Upper lobe of left lung (tissue), 6 donors: Measurements from ENCODE around the gene CA4. TPM values are rescaled to one million over a fixed set of nuclear protein-coding genes. Genes with fewer than 3 reads are reported as not detected.

ENCODE experiments used
- ATAC-seq, 2 donors: fragments of 200-7000 bp; cut with Tn5 transposase; one replicate each; pipeline ENCODE4 v1.9.1; 2022; ENCODE audit warnings: mild to moderate bottlenecking in 2 of 2, moderate library complexity in 2 of 2; ENCODE audit not compliant: low FRiP score in 2 of 2
- DNase-seq, 2 donors: peaks; one replicate each; pipeline ENCODE4 v3.0.0-alpha.2; 2019 to 2020
- H3K27ac ChIP-seq, 4 donors: fragments of 200-600 bp; sonication (generic); one replicate each; pipeline ENCODE4 v1.5.1; 2016 to 2019
- H3K27me3 ChIP-seq, 4 donors: fragments of 200-600 bp; sonication (generic); one replicate each; pipeline ENCODE4 v1.5.1; 2017 to 2019
- H3K36me3 ChIP-seq, 4 donors: fragments of 200-600 bp; sonication (generic); one replicate each; pipeline ENCODE4 v1.5.1; 2016 to 2019
- H3K4me1 ChIP-seq, 4 donors: fragments of 200-600 bp; sonication (generic); one replicate each; pipeline ENCODE4 v1.5.1; 2018 to 2019
- H3K4me3 ChIP-seq, 4 donors: fragments of 200-600 bp; sonication (generic); one replicate each; pipeline ENCODE4 v1.5.1; 2017 to 2019; ENCODE audit warnings: mild to moderate bottlenecking in 2 of 4, moderate library complexity in 1 of 4
- H3K9me3 ChIP-seq, 4 donors: fragments of 200-600 bp; sonication (generic); one replicate each; pipeline ENCODE4 v1.5.1; 2018 to 2019
- CTCF ChIP-seq, 6 experiments: fragments of 450-650 bp in 4 of 6; fragments of 200-600 bp in 2 of 6; sonication (generic) in 2 of 6; IDR thresholded peaks; one replicate each; pipeline ENCODE4 v1.5.1; 2016 to 2019; ENCODE audit warnings: antibody characterized with exemption in 6 of 6
- EP300 ChIP-seq, 4 donors: sonication (generic); formaldehyde crosslinking; IDR thresholded peaks; one replicate each; pipeline ENCODE4 v1.5.1; 2017; ENCODE audit warnings: antibody characterized with exemption in 4 of 4, control low read depth in 2 of 4
- POLR2A ChIP-seq, 4 donors: fragments of 450-650 bp; IDR thresholded peaks; one replicate each; pipeline ENCODE4 v1.5.1; 2016 to 2017; ENCODE audit warnings: antibody characterized with exemption in 4 of 4, mild to moderate bottlenecking in 2 of 4
- POLR2AphosphoS5 ChIP-seq, 2 donors: sonication (generic); formaldehyde crosslinking; IDR thresholded peaks; one replicate each; pipeline ENCODE4 v1.5.1; 2017; ENCODE audit warnings: antibody characterized with exemption in 2 of 2
- WGBS, 2 donors: methylation state at CpG; one replicate each; pipeline ENCODE4 v1.1.5; 2017 to 2018; 5-methylcytosine and 5-hydroxymethylcytosine counted together
- total RNA-seq, 6 donors: library from RNA; depleted of rRNA in 4 of 6; stranded (reverse); fragments of >200 nt in 4 of 6; gene quantifications; one replicate each; pipeline versions ENCODE4 v1.1.0 to v1.2.1, GENCODE V29; 2016 to 2021
- donor health status: DM: no; HTN: no; CAD: no; lungs with moderate emphysema.
- donor health status: DM: no; HTN: yes; CAD: no; lungs with severe emphysema.

The CA4 gene
- total RNA-seq, 6 donors from 2014 or later = 7.3 to 102 (median 45.5) TPM

- H3K36me3 ChIP-seq = peaks cover 0 to 6% (median 0%) of the 10 kb centered on the region in 4 donors
- ATAC-seq (peak in 1 of 2 donors; percentile 70), DNase-seq (no peak)
- H3K9me3 ChIP-seq = no peaks in the 10 kb centered on the region
- H3K27ac ChIP-seq = peak overlapping the region; percentile 23 to 87 (median 56)
- WGBS, 2 donors = 56 to 60% methylated on average over 9 to 12 of the region's 12 CpGs
- peaks cover 0 to 15% (median 11%) of the 10 kb centered on the region in 4 donors for H3K27me3 ChIP-seq
- no peak for TF ChIP-seq POLR2AphosphoS5 (IDR thresholded peaks at IDR 0.05)
- no peak for TF ChIP-seq CTCF (IDR thresholded peaks at IDR 0.05)
- no peak for TF ChIP-seq EP300 (IDR thresholded peaks at IDR 0.05)
- no peak for TF ChIP-seq POLR2A (IDR thresholded peaks at IDR 0.05)
- H3K4me1 ChIP-seq = peaks cover 20 to 59% (median 35%) of the 10 kb centered on the region in 4 donors
- H3K4me3 ChIP-seq = peak overlapping the region in 1 of 4 donors; percentile 0
Measured at GRCh38 chr17:60153606-60154390, 4.0 kb downstream of the CA4 start.

GRCh38 chr17:60154616-60155426 lies 5.0 kb downstream of the CA4 start:
- ATAC-seq (peak in 1 of 2 donors; percentile 81), DNase-seq (no peak)
- TF ChIP-seq POLR2AphosphoS5 (IDR thresholded peaks at IDR 0.05) (peak in 1 of 2 donors; percentile 47), EP300 (IDR thresholded peaks at IDR 0.05) (no peak), CTCF (IDR thresholded peaks at IDR 0.05) (no peak), POLR2A (IDR thresholded peaks at IDR 0.05) (no peak)
- 60% methylated on average over 9 to 14 of the region's 14 CpGs for WGBS, 2 donors
- Histone ChIP-seq H3K27ac (peak overlapping the region; percentile 16 to 87 (median 56)), H3K4me1 (peaks cover 13 to 52% (median 31%) of the 10 kb centered on the region in 4 donors), H3K27me3 (peaks cover 0 to 9% (median 5%) of the 10 kb centered on the region in 4 donors), H3K4me3 (no peak overlapping the region), H3K36me3 (peaks cover 0 to 12% (median 0%) of the 10 kb centered on the region in 4 donors), H3K9me3 (no peaks in the 10 kb centered on the region)

- ATAC-seq (no peak), DNase-seq (no peak)
- Histone ChIP-seq H3K4me3 (no peak overlapping the region), H3K4me1 (peaks cover 8 to 51% (median 29%) of the 10 kb centered on the region in 4 donors), H3K27me3 (peaks cover 0 to 3% (median 0%) of the 10 kb centered on the region in 4 donors), H3K9me3 (no peaks in the 10 kb centered on the region), H3K36me3 (peaks cover 0 to 12% (median 0%) of the 10 kb centered on the region in 4 donors), H3K27ac (peak overlapping the region in 3 of 4 donors; percentile 16 to 87 (median 72))
- WGBS, 2 donors = 44 to 74% methylated on average over 3 of the region's 3 CpGs
- no peak for TF ChIP-seq CTCF (IDR thresholded peaks at IDR 0.05)
- no peak for TF ChIP-seq EP300 (IDR thresholded peaks at IDR 0.05)
- TF ChIP-seq POLR2AphosphoS5 (IDR thresholded peaks at IDR 0.05) = no peak
- no peak for TF ChIP-seq POLR2A (IDR thresholded peaks at IDR 0.05)
Measured at GRCh38 chr17:60155427-60155814, 5.6 kb downstream of the CA4 start.

GRCh38 chr17:60155815-60156214 lies 6.0 kb downstream of the CA4 start:
- TF ChIP-seq POLR2A (IDR thresholded peaks at IDR 0.05) (no peak), POLR2AphosphoS5 (IDR thresholded peaks at IDR 0.05) (no peak), CTCF (IDR thresholded peaks at IDR 0.05) (no peak)
- Histone ChIP-seq H3K36me3 (peaks cover 0 to 12% (median 0%) of the 10 kb centered on the region in 4 donors), H3K27me3 (peaks cover 0 to under 1% (median 0%) of the 10 kb centered on the region in 4 donors), H3K9me3 (no peaks in the 10 kb centered on the region), H3K4me3 (no peak overlapping the region), H3K27ac (peak overlapping the region in 3 of 4 donors; percentile 39 to 87 (median 72)), H3K4me1 (peaks cover 7 to 50% (median 32%) of the 10 kb centered on the region in 4 donors)
- no peak for ATAC-seq
- WGBS, 2 donors = 68 to 72% methylated on average over 9 of the region's 9 CpGs
- DNase-seq = no peak
